Fibroblast of pulmonary artery (primary cell): ENCODE data around the gene LMX1A.

Experiments
- DNase-seq: peaks from one replicate; pipeline ENCODE4 v3.0.0-alpha.2; 2010; ENCODE audit warnings: low read depth
- H3K4me3 ChIP-seq: replicated peaks from 2 replicates; pipeline ENCODE4 v1.5.1; 2011; ENCODE audit warnings: low read depth, mild to moderate bottlenecking, control low read depth, low read length, moderate library complexity
- TF ChIP-seq, protein P1 (sequence below): IDR thresholded peaks from 2 replicates; pipeline ENCODE4 v1.5.1; 2011; ENCODE audit warnings: mild to moderate bottlenecking, control low read depth, low read length, inconsistent platforms; ENCODE audit errors: missing control alignments

The LMX1A gene

DNA sequence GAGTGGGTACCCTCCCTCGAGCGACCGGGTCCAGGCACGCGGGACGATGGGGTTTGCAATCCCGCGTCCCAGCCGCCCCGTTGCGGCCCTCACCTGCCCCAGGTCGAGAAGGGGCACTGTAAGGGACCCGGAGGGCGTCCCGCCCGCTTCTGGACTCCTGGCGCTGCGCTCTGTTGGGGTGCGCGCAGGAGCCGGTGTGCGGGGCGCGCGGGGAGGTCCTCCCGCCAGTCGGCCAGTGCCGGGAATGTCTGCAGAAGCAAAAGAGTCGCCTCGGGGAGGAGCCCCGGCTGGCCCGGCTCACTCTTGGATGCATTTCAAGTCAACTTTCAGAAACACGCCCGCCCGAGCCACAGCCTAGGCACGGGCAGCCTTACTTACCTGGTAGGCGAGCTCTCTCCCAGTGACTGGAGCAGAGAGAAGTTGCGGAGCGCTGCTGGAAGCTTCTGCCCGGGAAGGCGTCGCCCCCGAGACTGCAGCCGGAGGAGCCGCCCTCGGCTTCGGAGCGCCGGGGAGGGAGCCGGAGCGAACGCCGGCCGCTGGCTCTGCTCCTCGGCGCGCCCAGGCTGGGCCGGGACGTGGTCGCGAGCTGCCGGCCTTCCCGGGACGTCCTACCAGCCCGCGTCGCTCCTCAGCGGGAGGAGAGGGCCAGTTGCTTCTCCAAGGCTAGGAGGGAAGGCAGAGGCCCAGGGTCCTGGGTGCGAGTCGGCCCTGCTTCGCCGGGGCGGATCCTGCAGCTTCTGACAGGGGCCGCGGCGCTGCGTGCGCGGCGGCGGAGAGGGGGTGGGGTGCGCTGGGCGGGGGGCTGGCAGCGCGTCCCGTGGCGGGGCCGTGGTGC lies at the start of gene LMX1A:
TSS of gene LMX1A (minus strand) at position 739 of the 835 bp plus-strand sequence. CDS start 1,156 bp downstream, outside the sequence.
- H3K4me3 ChIP-seq, result peak within 1 kb of the TSS; percentile 25
- DNase-seq, result no peak
- TF ChIP-seq, protein P1, sequence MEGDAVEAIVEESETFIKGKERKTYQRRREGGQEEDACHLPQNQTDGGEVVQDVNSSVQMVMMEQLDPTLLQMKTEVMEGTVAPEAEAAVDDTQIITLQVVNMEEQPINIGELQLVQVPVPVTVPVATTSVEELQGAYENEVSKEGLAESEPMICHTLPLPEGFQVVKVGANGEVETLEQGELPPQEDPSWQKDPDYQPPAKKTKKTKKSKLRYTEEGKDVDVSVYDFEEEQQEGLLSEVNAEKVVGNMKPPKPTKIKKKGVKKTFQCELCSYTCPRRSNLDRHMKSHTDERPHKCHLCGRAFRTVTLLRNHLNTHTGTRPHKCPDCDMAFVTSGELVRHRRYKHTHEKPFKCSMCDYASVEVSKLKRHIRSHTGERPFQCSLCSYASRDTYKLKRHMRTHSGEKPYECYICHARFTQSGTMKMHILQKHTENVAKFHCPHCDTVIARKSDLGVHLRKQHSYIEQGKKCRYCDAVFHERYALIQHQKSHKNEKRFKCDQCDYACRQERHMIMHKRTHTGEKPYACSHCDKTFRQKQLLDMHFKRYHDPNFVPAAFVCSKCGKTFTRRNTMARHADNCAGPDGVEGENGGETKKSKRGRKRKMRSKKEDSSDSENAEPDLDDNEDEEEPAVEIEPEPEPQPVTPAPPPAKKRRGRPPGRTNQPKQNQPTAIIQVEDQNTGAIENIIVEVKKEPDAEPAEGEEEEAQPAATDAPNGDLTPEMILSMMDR, result no peak

DNA sequence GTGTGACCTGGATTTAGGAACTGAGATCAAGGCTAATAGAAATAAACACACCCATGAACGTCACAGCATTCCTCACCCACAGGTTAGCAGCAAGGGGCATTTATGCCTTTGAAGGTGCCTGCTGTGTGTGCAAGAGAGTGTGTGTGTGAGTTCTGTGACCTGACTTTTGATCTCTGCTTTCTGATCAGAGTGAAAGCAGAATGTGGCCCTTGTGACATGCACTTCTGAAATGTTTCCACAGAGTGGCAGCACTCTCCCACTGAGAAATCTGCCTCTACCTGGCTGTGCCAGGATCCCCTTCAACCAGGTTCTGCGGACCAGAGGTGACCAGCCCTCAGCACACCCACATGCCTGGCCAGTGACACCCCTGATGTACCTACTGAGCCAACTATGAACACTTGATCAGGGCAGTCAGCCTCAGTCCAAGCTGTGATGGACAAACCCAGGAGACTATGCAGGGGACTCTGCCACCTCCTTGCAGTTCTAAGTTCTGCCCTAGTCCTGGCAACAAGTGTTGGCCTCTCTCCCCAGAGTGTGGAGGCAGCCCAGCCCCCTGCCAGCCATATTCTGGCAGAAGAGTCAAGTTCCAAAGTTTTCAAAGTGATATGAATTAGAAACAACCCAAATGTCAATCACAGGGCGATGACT lies 47.4 kb upstream of the LMX1A start:
- DNase-seq, result peak; percentile 8
- TF ChIP-seq, protein P1, result peak; percentile 49
- no peak overlapping the region for H3K4me3 ChIP-seq

DNA sequence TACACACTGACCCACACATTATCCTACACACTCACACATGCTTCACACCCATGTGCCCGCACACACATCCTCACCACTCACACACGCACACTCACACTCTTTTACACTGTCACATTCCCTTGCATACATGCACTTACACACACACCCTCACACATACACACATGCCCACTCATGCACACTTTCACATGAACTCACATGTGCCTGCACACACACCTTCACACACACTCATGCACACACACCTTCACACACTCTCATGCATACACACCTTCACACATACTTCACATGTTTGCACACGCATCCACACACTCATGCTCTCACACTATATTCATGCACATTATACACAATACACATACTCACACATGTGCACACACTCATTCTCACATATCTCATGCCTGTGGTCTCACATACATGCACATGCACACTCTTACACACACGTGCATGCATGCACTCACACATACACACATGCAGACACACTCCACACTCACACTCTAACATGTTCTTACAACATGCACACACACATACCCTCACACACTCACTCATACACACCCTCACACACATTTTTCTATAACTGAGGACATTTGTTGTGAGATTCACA lies 46.1 kb upstream of the LMX1A start:
- DNase-seq, result no peak
- TF ChIP-seq, protein P1, result no peak
- no peak overlapping the region for H3K4me3 ChIP-seq

DNA sequence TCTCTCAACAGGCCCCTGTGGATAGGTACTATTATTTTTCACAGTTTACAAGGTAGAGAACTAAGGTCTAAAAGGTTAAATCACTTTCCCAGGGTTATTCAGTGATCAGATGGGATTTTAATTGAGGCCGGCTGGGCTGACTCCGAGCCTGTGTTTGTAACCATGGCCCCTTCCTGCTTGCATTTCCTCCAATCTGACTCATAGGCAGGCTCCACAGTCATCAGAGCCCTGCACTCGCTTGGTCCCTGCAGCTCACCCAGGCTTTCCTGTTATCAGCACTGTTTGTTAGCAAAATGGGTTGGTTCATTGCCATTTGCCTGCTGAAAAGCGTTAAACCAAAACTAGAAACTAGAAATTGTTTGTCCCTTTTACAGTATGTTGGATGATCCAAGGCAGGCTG lies 41.4 kb upstream of the LMX1A start:
- no peak overlapping the region for H3K4me3 ChIP-seq
- peak; percentile 74 for DNase-seq
- TF ChIP-seq, protein P1, result no peak

DNA sequence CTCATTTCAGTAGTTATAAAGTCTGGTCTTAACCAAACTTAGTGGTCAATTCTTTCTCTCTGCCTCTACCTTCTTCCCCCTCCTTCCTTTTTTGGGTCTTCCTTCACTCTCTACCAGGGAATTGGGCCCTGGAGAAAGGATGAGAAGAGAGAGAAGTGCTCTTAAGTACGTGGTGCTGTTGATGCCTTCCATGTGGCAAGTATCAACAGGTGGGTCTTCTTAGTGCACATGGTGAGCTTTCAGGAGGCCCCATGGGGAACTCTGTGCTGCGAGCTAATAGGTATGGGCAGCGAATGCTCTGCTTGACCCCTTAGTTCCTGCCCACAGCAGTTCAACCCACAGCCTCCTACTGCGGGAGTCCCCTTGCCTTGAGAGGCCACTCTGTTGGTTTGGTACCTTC lies 39.4 kb upstream of the LMX1A start:
- TF ChIP-seq, protein P1, result no peak
- no peak for DNase-seq
- H3K4me3 ChIP-seq, result no peak overlapping the region

DNA sequence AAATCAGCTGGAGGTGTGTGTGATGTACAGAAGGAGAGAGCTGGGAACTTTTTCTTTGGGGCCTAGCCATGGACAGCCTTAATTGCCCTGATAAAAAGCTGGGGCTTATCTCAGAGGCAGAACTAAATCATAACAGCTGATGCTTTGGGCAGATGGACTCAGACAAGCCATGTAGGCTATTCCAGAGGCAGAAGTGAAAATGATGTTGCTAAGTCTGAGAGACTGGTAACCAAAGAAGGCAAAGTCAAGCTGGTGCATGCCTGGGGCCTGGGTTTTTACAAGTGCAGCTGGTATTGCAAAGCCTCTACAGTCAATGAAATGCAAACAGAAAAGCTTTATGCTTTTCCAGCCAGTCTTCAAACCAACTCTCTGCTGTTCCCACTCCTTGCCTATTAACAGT lies 39.0 kb upstream of the LMX1A start:
- no peak overlapping the region for H3K4me3 ChIP-seq
- TF ChIP-seq, protein P1, result no peak
- DNase-seq, result no peak
